A673 (cell line): ENCODE measurements around the gene PLK1. TPM values are rescaled to one million over a fixed set of nuclear protein-coding genes. Genes with fewer than 3 reads are reported as not detected.

Source experiments
- BruUV-seq: library from RNA; stranded (reverse); fragments of 400-500 nt; replicated peaks from 2 replicates; lab custom pipeline; 2021; lab: Mats Ljungman, UMichigan
- CTCF ChIA-PET: fragments of 300-600 bp; sonication (Branson Sonifier 250); formaldehyde crosslinking; loops from one replicate; lab custom pipeline; 2022; ENCODE audit warnings: antibody characterized with exemption; lab: Charles Lee
- POLR2A ChIA-PET: fragments of 300-600 bp; sonication (Branson Sonifier 250); formaldehyde crosslinking; loops from one replicate; lab custom pipeline; 2022; ENCODE audit warnings: antibody characterized with exemption; ENCODE audit not compliant: low non-redundant PET; lab: Charles Lee
- DNase-seq: peaks from one replicate; pipeline ENCODE4 v3.0.0-alpha.2; 2015; ENCODE audit warnings: low spot score
- H3K27ac ChIP-seq: fragments of 200-600 bp; sonication (generic); 2 replicates; pipeline ENCODE4 v1.5.1; 2016; ENCODE audit warnings: mixed run types, low read depth, mild to moderate bottlenecking, mixed read lengths, antibody characterized with exemption, low read length; ENCODE audit not compliant: poor library complexity, severe bottlenecking
- H3K27me3 ChIP-seq: fragments of 200-600 bp; sonication (generic); replicated peaks from 2 replicates; pipeline ENCODE4 v1.6.1; 2017; ENCODE audit warnings: mixed run types, low read depth, mild to moderate bottlenecking, mixed read lengths, antibody characterized with exemption, low read length; ENCODE audit not compliant: insufficient read depth, poor library complexity
- H3K36me3 ChIP-seq: fragments of 200-600 bp; sonication (generic); 2 replicates; pipeline ENCODE4 v1.6.1; 2016; ENCODE audit warnings: mixed run types, mild to moderate bottlenecking, mixed read lengths, antibody characterized with exemption, low read length; ENCODE audit not compliant: insufficient read depth, poor library complexity, severe bottlenecking
- H3K4me1 ChIP-seq: fragments of 200-600 bp; sonication (generic); 2 replicates; pipeline ENCODE4 v1.6.1; 2017; ENCODE audit warnings: mixed run types, mild to moderate bottlenecking, mixed read lengths, antibody characterized with exemption, low read length; ENCODE audit not compliant: insufficient read depth, poor library complexity, severe bottlenecking
- H3K4me3 ChIP-seq: fragments of 200-600 bp; sonication (generic); 2 replicates; pipeline ENCODE4 v1.5.1; 2016; ENCODE audit warnings: low read depth, mixed run types, mild to moderate bottlenecking, mixed read lengths, low read length; ENCODE audit not compliant: poor library complexity, severe bottlenecking
- H3K9me3 ChIP-seq: fragments of 200-600 bp; sonication (generic); 2 replicates; pipeline ENCODE4 v1.6.1; 2016; ENCODE audit warnings: mixed run types, low read depth, mild to moderate bottlenecking, mixed read lengths, antibody characterized with exemption, low read length; ENCODE audit not compliant: poor library complexity, severe bottlenecking
- EZH2 ChIP-seq: fragments of 200-600 bp; sonication (generic); IDR thresholded peaks from 2 replicates; pipeline ENCODE4 v1.6.1; 2017; ENCODE audit warnings: borderline replicate concordance, low read depth, mild to moderate bottlenecking, mixed read lengths, antibody characterized with exemption, low read length; ENCODE audit not compliant: poor library complexity, severe bottlenecking
- intact Hi-C: fragments of 100-400 bp; cut with micrococcal nuclease; formaldehyde crosslinking; loops from one replicate; pipeline ENCODE4 v1.10.0; 2022; ENCODE audit not compliant: unreplicated experiment
- total RNA-seq: library from RNA; stranded (reverse); gene quantifications from 2 replicates; pipeline ENCODE4 v1.2.3, GENCODE V29; 2021
- TF ChIP-seq, protein P1 (sequence below): fragments of 300-800, 200-600 bp; sonication (generic); conservative IDR thresholded peaks from 2 replicates; pipeline ENCODE4 v1.5.1; 2017; ENCODE audit warnings: low read depth, mild to moderate bottlenecking, antibody characterized with exemption, low read length, moderate library complexity, mixed read lengths

Gene PLK1
- total RNA-seq, 1 experiment from 2014 or later: 234 TPM

DNA sequence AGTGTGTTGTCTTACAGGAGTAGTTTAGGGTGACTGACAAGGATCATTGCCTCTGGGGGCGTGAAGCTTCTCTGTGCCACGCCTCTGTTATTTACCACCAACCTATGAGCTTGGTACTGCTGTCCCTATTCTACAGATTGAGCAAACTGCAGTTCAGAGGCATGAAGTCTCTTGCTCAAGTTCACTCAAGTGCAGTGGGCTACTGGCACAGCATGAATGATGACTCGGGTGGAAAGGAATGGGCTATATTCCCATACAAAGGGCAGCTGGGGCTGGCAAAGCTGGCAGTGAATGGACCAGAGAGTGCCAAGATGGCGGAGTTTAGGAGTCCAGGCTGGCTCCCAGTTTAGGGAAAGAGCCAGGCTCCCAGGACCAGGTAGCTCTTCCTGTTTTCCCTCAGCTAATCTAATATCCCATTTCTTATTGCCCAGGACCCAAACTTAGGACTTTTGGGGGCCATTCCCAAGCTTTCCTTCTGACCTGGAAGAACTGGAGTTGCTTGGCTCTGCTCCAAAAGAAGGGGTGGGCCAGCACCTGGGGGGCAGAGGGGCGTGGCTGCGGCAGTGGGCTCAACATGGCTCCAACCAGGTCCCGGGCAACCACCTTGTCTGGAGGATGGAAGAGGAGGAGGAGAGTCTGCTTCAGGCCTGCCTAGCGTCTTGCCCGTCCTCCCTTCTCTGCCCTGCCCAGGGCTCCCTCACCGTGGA lies 12.9 kb downstream of the PLK1 start:
- no peak overlapping the region for H3K27ac ChIP-seq
- no peak for DNase-seq
- H3K9me3 ChIP-seq: no peaks in the 10 kb centered on the region
- CTCF ChIA-PET: no interaction called here
- peaks cover 58% of the 10 kb centered on the region for H3K36me3 ChIP-seq
- H3K4me1 ChIP-seq: no peaks in the 10 kb centered on the region
- POLR2A ChIA-PET: no interaction called here
- no peaks in the 10 kb centered on the region for H3K27me3 ChIP-seq
- TF ChIP-seq EZH2: no peak
- TF ChIP-seq, protein P1, sequence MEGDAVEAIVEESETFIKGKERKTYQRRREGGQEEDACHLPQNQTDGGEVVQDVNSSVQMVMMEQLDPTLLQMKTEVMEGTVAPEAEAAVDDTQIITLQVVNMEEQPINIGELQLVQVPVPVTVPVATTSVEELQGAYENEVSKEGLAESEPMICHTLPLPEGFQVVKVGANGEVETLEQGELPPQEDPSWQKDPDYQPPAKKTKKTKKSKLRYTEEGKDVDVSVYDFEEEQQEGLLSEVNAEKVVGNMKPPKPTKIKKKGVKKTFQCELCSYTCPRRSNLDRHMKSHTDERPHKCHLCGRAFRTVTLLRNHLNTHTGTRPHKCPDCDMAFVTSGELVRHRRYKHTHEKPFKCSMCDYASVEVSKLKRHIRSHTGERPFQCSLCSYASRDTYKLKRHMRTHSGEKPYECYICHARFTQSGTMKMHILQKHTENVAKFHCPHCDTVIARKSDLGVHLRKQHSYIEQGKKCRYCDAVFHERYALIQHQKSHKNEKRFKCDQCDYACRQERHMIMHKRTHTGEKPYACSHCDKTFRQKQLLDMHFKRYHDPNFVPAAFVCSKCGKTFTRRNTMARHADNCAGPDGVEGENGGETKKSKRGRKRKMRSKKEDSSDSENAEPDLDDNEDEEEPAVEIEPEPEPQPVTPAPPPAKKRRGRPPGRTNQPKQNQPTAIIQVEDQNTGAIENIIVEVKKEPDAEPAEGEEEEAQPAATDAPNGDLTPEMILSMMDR: no peak
- no TSS peak for BruUV-seq
- no peak overlapping the region for H3K4me3 ChIP-seq
- intact Hi-C loops: loop anchor here (10.0 kb wide), 1 partner anchor 63 kb away; the partner anchor contains the start of gene CHP2

DNA sequence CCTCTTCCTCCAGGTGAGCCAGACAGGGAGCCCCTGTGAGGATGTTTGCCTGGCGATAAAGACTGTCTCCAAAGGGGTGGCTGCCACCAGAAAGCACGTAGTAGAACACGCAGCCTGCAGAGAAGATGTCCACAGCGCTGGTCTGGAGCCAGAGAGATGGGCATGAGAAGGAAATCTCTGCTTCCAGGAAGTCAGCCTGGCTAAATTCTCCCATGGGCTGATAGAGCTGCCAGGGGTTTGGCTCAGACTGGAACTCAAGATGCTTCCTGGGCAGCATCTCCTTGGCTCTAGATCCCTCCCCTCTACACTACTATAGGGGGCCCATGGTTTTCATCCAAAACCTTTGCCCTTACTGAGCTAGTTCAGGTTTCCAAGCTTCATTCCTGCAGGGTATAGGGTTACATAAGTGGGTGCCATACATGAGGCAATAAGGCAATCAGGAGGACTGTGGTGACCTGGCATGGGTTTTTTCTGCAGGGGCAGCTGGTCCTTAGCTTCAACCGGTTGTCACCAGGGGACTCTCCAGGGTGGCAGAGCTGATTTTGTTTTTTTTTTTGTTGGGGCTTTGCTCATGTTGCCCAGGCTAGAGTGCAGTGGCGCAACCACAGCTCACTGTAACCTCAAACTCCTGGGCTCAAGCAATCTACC lies 13.6 kb downstream of the PLK1 start:
- TF ChIP-seq, protein P1: no peak
- no peak for TF ChIP-seq EZH2
- intact Hi-C loops: loop anchor here (10.0 kb wide), 1 partner anchor 62 kb away; the partner anchor contains the start of gene CHP2
- Histone ChIP-seq H3K27me3 (no peaks in the 10 kb centered on the region), H3K27ac (no peak overlapping the region), H3K36me3 (peaks cover 51% of the 10 kb centered on the region), H3K9me3 (no peaks in the 10 kb centered on the region), H3K4me1 (no peaks in the 10 kb centered on the region), H3K4me3 (no peak overlapping the region)
- no peak for DNase-seq
- CTCF ChIA-PET: interaction anchor here (0.6 kb wide), 1 partner anchor 258 kb away, joined by 4 read pairs; no protein-coding TSS in a partner anchor
- POLR2A ChIA-PET: no interaction called here
- no TSS peak for BruUV-seq

DNA sequence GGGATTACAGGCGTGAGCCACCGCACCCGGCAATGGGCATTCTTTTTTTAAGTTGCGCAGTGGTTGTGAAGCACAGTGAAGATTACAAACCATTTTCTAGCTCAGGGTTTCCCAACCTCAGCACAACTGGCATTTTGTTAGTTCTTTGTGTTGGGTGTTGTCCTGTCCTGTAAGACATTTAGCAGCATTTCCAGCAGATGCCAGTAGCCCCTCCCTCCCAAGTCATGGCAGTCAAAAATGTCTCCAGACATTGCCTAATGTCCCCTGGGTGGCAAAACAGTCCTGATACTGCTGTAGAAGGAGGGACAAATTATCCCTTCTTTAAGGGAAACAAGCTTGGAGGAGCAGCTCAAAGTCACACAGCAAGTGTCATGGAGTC lies 15.6 kb downstream of the PLK1 start:
- no peak for DNase-seq
- ChIA-PET POLR2A (no interaction called here), CTCF (no interaction called here)
- BruUV-seq: no TSS peak
- no peak for TF ChIP-seq EZH2
- TF ChIP-seq, protein P1: no peak
- no peak overlapping the region for H3K4me3 ChIP-seq
- H3K36me3 ChIP-seq: peaks cover 32% of the 10 kb centered on the region
- no peaks in the 10 kb centered on the region for H3K4me1 ChIP-seq
- H3K27ac ChIP-seq: no peak overlapping the region
- no peaks in the 10 kb centered on the region for H3K9me3 ChIP-seq
- no peaks in the 10 kb centered on the region for H3K27me3 ChIP-seq
- intact Hi-C loops: loop anchor here (10.0 kb wide), 1 partner anchor 61 kb away; the partner anchor contains the start of gene CHP2
